Liver (tissue), 9 donors: ENCODE data around the gene PPHLN1. TPM values are rescaled to one million over a fixed set of nuclear protein-coding genes. Genes with fewer than 3 reads are reported as not detected.

Experiments
- DNase-seq: peaks from one replicate; pipeline ENCODE4 v3.0.0-alpha.2; 2017; ENCODE audit warnings: low spot score
- H3K27ac ChIP-seq, 2 donors: one replicate each; pipeline ENCODE4 v1.7.0; 2013; ENCODE audit warnings: inconsistent platforms in 2 of 2, low read length in 2 of 2, control low read depth in 1 of 2, low read depth in 1 of 2, mild to moderate bottlenecking in 1 of 2
- H3K27me3 ChIP-seq, 4 donors: one replicate each; pipeline versions ENCODE4 v1.6.1 to v1.7.0; 2013; ENCODE audit warnings: low read length in 3 of 4, inconsistent platforms in 1 of 4, mild to moderate bottlenecking in 1 of 4, moderate library complexity in 1 of 4; ENCODE audit not compliant: control insufficient read depth in 4 of 4, insufficient read depth in 4 of 4
- H3K36me3 ChIP-seq, 4 donors: one replicate each; pipeline versions ENCODE4 v1.6.1 to v1.7.0; 2013; ENCODE audit warnings: low read length in 3 of 4, mild to moderate bottlenecking in 3 of 4, low read depth in 1 of 4, moderate library complexity in 1 of 4; ENCODE audit not compliant: control insufficient read depth in 4 of 4, insufficient read depth in 3 of 4
- H3K4me1 ChIP-seq, 4 donors: one replicate each; pipeline versions ENCODE4 v1.6.1 to v1.7.0; 2013; ENCODE audit warnings: low read length in 3 of 4, mild to moderate bottlenecking in 3 of 4, moderate library complexity in 1 of 4; ENCODE audit not compliant: control insufficient read depth in 4 of 4, insufficient read depth in 4 of 4
- H3K4me3 ChIP-seq, 3 donors: one replicate each; pipeline versions ENCODE4 v1.6.1 to v1.7.0; 2013; ENCODE audit warnings: low read length in 3 of 3, control low read depth in 1 of 3, low read depth in 1 of 3, mild to moderate bottlenecking in 1 of 3
- H3K9ac ChIP-seq, 2 donors: one replicate each; pipeline ENCODE4 v1.7.0; 2013; ENCODE audit warnings: low read length in 2 of 2, mild to moderate bottlenecking in 2 of 2, moderate library complexity in 2 of 2, control low read depth in 1 of 2, low read depth in 1 of 2
- H3K9me3 ChIP-seq, 4 donors: one replicate each; pipeline versions ENCODE4 v1.6.1 to v1.7.0; 2013; ENCODE audit warnings: low read length in 3 of 4; ENCODE audit not compliant: control insufficient read depth in 4 of 4
- EGR1 ChIP-seq, 2 donors: IDR thresholded peaks; 2 replicates each; pipeline ENCODE4 v1.6.1; 2016 to 2018; ENCODE audit warnings: antibody characterized with exemption in 2 of 2, low read depth in 2 of 2
- FOXA1 ChIP-seq: IDR thresholded peaks from 2 replicates; pipeline ENCODE4 v1.6.1; 2016; ENCODE audit warnings: antibody characterized with exemption
- FOXA2 ChIP-seq: IDR thresholded peaks from 2 replicates; pipeline ENCODE4 v1.6.1; 2016; ENCODE audit warnings: antibody characterized with exemption
- HNF4A ChIP-seq, 2 donors: conservative IDR thresholded peaks; 2 replicates each; pipeline ENCODE4 v1.6.1; 2016; ENCODE audit warnings: antibody characterized with exemption in 2 of 2, mild to moderate bottlenecking in 2 of 2
- HNF4G ChIP-seq: IDR thresholded peaks from 2 replicates; pipeline ENCODE4 v1.6.1; 2016; ENCODE audit warnings: antibody characterized with exemption
- RAD21 ChIP-seq, 2 donors: IDR thresholded peaks; 2 replicates each; pipeline ENCODE4 v1.6.1; 2016; ENCODE audit warnings: antibody characterized with exemption in 2 of 2, mild to moderate bottlenecking in 2 of 2
- RXRA ChIP-seq, 2 donors: IDR thresholded peaks; 2 replicates each; pipeline ENCODE4 v1.6.1; 2017 to 2018; ENCODE audit warnings: antibody characterized with exemption in 2 of 2, mild to moderate bottlenecking in 1 of 2
- SP1 ChIP-seq: IDR thresholded peaks from 2 replicates; pipeline ENCODE4 v1.6.1; 2018; ENCODE audit warnings: antibody characterized with exemption, mild to moderate bottlenecking
- YY1 ChIP-seq: IDR thresholded peaks from 2 replicates; pipeline ENCODE4 v1.6.1; 2016; ENCODE audit warnings: antibody characterized with exemption, mild to moderate bottlenecking
- WGBS: extraction: QIAGEN DNeasy Blood & Tissue Kit; methylation state at CpG from one replicate; pipeline ENCODE4 v1.1.7; 2013; 5-methylcytosine and 5-hydroxymethylcytosine counted together
- polyA plus RNA-seq, 2 donors: library from polyadenylated mRNA; stranded (reverse) in 1 of 2; unstranded in 1 of 2; fragments of 200-250 nt in 1 of 2; fragments of >200 nt in 1 of 2; fragmentation: Nextera tagmentation in 1 of 2; extraction: Ambion mirVana in 1 of 2; gene quantifications; one replicate each; pipeline versions ENCODE4 v1.2.1 to v1.2.3, GENCODE V29; 2013 to 2015
- total RNA-seq, 2 donors: library from RNA; depleted of rRNA; stranded (reverse); fragments of >200 nt; gene quantifications; one replicate each; pipeline ENCODE4 v1.2.3, GENCODE V29; 2014
- TF ChIP-seq, protein P1 (sequence below): IDR thresholded peaks from 2 replicates; pipeline ENCODE4 v1.6.1; 2016; ENCODE audit warnings: antibody characterized with exemption
- TF ChIP-seq, protein P2 (sequence below): IDR thresholded peaks from 2 replicates; pipeline ENCODE4 v1.6.1; 2016; ENCODE audit warnings: antibody characterized with exemption, mild to moderate bottlenecking
- TF ChIP-seq, protein P3 (sequence below): fragments of 150-350 bp; IDR thresholded peaks from 2 replicates; pipeline ENCODE4 v1.5.1; 2017; ENCODE audit warnings: improper control_type of control experiment, low read depth, low read length; ENCODE audit not compliant: missing input control
- donor health status: healthy.
- donor health status: healthy.
- donor health status: healthy.
- donor health status: healthy.
- donor health status: healthy.

The PPHLN1 gene
- total and polyA plus RNA-seq, 4 donors = 11.6 to 40.3 (median 27.7) TPM

DNA sequence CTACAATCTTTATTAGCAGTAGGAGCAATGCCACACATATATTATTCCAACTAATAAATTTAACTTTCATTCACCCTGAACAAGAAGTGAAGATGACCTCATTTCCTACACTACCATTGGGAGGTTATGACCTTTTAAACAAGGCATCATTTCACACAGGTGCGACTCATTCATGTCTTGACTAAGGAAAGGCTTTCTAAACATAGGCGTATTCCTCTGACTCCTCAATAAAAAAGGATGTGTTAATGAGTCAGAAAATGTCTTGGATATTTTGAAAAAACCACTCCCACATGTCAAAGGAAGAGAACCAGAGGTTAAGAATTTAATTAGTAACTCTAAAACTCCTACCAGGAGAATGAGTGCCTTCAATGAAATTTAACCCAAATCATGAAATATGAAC lies 148.4 kb downstream of the PPHLN1 start:
- no peak for DNase-seq
- no peak overlapping the region for H3K27ac ChIP-seq
- TF ChIP-seq RAD21 (IDR thresholded peaks at IDR 0.05) (no peak), RXRA (IDR thresholded peaks at IDR 0.05) (no peak), FOXA1 (no peak)
- TF ChIP-seq, protein P1, sequence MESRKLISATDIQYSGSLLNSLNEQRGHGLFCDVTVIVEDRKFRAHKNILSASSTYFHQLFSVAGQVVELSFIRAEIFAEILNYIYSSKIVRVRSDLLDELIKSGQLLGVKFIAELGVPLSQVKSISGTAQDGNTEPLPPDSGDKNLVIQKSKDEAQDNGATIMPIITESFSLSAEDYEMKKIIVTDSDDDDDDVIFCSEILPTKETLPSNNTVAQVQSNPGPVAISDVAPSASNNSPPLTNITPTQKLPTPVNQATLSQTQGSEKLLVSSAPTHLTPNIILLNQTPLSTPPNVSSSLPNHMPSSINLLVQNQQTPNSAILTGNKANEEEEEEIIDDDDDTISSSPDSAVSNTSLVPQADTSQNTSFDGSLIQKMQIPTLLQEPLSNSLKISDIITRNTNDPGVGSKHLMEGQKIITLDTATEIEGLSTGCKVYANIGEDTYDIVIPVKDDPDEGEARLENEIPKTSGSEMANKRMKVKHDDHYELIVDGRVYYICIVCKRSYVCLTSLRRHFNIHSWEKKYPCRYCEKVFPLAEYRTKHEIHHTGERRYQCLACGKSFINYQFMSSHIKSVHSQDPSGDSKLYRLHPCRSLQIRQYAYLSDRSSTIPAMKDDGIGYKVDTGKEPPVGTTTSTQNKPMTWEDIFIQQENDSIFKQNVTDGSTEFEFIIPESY = no peak

DNA sequence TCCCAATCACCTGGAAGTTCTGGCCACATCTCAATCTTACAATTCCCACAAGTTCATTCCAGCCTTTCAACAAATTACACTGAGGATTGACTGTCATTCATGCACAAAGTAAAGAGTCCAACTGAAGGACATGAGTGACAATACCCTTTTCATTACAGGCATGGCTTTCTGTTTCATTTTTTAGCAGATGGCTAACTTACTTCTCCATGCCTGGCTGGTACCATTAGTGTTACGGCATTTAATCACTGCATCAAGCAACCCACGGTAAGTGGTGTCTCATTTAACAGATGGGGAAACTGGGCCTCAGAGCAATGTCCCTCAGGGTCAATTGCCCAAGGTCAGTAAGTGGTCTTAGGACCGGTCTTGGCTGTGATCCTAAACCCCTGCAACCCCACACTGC lies 149.1 kb downstream of the PPHLN1 start:
- no peak overlapping the region for H3K27ac ChIP-seq
- DNase-seq = no peak
- no peak overlapping the region for H3K4me3 ChIP-seq
- no peak overlapping the region for H3K9ac ChIP-seq
- H3K27me3 ChIP-seq = no peaks in the 10 kb centered on the region
- no peaks in the 10 kb centered on the region for H3K9me3 ChIP-seq
- H3K4me1 ChIP-seq = peaks cover 0 to 2% (median 0%) of the 10 kb centered on the region in 4 donors
- 76% methylated on average over 3 of the region's 3 CpGs for WGBS
- no peaks in the 10 kb centered on the region for H3K36me3 ChIP-seq
- TF ChIP-seq, protein P2, sequence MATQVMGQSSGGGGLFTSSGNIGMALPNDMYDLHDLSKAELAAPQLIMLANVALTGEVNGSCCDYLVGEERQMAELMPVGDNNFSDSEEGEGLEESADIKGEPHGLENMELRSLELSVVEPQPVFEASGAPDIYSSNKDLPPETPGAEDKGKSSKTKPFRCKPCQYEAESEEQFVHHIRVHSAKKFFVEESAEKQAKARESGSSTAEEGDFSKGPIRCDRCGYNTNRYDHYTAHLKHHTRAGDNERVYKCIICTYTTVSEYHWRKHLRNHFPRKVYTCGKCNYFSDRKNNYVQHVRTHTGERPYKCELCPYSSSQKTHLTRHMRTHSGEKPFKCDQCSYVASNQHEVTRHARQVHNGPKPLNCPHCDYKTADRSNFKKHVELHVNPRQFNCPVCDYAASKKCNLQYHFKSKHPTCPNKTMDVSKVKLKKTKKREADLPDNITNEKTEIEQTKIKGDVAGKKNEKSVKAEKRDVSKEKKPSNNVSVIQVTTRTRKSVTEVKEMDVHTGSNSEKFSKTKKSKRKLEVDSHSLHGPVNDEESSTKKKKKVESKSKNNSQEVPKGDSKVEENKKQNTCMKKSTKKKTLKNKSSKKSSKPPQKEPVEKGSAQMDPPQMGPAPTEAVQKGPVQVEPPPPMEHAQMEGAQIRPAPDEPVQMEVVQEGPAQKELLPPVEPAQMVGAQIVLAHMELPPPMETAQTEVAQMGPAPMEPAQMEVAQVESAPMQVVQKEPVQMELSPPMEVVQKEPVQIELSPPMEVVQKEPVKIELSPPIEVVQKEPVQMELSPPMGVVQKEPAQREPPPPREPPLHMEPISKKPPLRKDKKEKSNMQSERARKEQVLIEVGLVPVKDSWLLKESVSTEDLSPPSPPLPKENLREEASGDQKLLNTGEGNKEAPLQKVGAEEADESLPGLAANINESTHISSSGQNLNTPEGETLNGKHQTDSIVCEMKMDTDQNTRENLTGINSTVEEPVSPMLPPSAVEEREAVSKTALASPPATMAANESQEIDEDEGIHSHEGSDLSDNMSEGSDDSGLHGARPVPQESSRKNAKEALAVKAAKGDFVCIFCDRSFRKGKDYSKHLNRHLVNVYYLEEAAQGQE = no peak
- TF ChIP-seq, protein P1 = no peak

More for the DNA sequence above, 148.4 kb downstream of the PPHLN1 start:
- Histone ChIP-seq H3K9ac (no peak overlapping the region), H3K4me3 (no peak overlapping the region), H3K36me3 (no peaks in the 10 kb centered on the region), H3K27me3 (no peaks in the 10 kb centered on the region), H3K4me1 (peaks cover 0 to 2% (median 0%) of the 10 kb centered on the region in 4 donors), H3K9me3 (no peaks in the 10 kb centered on the region)
- WGBS = 79% methylated on average over 2 of the region's 2 CpGs

DNA sequence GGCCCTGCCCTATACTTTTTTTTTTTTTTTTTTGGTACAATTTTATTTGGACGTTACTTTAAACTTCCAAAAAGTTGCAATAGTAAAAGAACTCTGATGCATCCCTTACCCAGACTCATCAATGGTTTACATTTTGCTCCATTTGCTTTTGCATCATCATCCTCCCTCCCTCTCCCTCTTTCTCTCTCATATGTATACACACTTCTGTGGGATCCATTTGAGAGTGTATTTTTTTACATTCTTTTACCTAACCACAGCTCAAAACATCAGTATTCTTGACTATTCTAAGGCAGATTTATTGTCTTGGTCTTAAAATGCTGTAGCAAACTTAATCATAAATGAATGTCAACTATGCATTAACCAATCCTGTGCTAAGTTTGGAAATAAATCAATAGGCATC lies 152.0 kb downstream of the PPHLN1 start:
- DNase-seq = no peak
- no peak overlapping the region for H3K4me3 ChIP-seq
- H3K27me3 ChIP-seq = peaks cover 0 to 3% (median 0%) of the 10 kb centered on the region in 4 donors
- no peak overlapping the region for H3K27ac ChIP-seq
- H3K4me1 ChIP-seq = peaks cover 3 to 9% (median 6%) of the 10 kb centered on the region in 4 donors
- no peaks in the 10 kb centered on the region for H3K9me3 ChIP-seq
- H3K9ac ChIP-seq = no peak overlapping the region
- 80% methylated on average over 1 of the region's 1 CpG for WGBS
- no peaks in the 10 kb centered on the region for H3K36me3 ChIP-seq
- TF ChIP-seq FOXA1 (no peak), SP1 (no peak), HNF4A (conservative IDR thresholded peaks at IDR 0.05) (no peak), YY1 (no peak), EGR1 (IDR thresholded peaks at IDR 0.05; ENCODE audit: low read depth in 2 of 2) (no peak), HNF4G (no peak), FOXA2 (no peak)
- TF ChIP-seq, protein P1 = no peak
- TF ChIP-seq, protein P3, sequence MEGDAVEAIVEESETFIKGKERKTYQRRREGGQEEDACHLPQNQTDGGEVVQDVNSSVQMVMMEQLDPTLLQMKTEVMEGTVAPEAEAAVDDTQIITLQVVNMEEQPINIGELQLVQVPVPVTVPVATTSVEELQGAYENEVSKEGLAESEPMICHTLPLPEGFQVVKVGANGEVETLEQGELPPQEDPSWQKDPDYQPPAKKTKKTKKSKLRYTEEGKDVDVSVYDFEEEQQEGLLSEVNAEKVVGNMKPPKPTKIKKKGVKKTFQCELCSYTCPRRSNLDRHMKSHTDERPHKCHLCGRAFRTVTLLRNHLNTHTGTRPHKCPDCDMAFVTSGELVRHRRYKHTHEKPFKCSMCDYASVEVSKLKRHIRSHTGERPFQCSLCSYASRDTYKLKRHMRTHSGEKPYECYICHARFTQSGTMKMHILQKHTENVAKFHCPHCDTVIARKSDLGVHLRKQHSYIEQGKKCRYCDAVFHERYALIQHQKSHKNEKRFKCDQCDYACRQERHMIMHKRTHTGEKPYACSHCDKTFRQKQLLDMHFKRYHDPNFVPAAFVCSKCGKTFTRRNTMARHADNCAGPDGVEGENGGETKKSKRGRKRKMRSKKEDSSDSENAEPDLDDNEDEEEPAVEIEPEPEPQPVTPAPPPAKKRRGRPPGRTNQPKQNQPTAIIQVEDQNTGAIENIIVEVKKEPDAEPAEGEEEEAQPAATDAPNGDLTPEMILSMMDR = no peak
